ENCODE data around the gene WLS.

GRCh38 chr1:68144856-68145255 is 87.5 kb downstream of the WLS start:
- TF ChIP-seq CTCF (IDR thresholded peaks at IDR 0.05) (no peak), POLR2A (IDR thresholded peaks at IDR 0.05) (no peak)

Data from ovary (tissue), 3 donors.